Measurements from ENCODE around the gene SLC17A7.
"Not testable (repeated sequence)": the region's sequence is repeated elsewhere in the genome, so short reads cannot be mapped to it uniquely, and the experiment has no call there.

Gene SLC17A7

DNA sequence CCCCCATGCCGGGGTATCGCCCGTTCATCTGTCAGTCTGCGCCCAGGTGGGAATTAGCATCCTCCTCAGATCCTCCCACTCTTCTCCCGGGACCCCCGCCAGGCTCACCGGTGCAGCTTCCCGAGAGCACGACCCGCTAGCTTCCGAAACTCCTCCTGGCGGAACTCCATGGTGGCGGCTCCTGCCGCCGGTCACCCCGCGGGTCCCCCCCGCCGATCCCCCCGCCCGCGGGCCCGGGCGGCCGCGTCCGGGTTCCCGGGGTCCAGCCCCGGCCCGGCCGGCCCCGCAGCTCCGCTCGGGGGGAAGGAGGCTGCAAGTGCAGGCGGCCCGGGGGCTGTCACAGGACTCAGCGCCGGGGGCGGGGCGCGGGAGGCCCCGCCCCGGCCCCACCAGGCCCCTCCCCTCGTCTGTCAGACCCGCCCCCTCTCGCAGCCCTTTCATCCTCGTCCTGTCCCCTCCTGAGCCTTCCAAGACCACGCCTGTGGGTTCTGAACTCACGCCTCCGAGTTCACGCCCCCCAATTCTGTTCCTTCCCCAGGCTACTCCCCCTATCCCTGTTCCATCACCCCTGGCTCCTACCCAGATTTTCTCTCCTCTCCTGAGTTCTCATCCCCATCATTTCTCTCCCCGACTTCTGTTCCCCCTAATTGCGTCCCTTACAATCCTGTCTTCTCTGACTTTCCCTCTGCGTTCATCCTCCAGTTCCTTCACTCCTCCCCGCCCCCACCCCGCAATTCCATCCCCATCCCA is at the start of gene SLC17A7:
Gene SLC17A7 (minus strand): TSS at position 318 of the 750 bp plus-strand sequence. CDS start 148 bp downstream, at position 170.
- no peak for DNase-seq (ENCODE audit: low read depth, low spot score)

DNA sequence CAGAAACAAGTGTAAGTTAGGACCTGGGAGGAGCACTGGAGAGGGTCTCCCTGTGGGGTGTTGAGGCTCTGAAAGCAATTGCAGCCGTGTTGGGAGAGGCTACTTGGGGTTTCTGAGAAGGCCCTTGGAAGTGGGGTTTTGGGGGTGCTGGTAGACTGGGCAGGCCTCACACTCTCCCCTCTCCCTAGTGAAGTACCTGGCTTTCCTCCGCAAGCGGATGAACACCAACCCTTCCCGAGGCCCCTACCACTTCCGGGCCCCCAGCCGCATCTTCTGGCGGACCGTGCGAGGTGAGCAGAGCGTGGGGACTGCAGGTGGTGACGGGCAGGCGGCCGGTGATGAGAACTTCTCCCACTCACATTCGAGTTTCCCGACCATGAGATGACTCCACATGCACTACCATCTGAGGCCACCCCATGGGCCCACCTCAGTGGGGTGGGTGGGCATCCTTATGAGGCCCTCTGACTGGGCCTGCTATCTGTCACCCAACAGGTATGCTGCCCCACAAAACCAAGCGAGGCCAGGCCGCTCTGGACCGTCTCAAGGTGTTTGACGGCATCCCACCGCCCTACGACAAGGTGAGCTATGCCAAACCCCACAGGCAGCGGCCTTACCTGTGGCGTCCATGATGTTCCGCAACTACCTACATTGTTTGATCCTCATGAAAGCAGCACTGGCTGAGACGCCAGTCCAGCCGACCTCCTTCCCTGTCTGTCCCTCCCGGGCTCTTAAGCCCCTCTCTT is 49.1 kb upstream of the SLC17A7 start:
- no peak for DNase-seq (ENCODE audit: low read depth, low spot score)

DNA sequence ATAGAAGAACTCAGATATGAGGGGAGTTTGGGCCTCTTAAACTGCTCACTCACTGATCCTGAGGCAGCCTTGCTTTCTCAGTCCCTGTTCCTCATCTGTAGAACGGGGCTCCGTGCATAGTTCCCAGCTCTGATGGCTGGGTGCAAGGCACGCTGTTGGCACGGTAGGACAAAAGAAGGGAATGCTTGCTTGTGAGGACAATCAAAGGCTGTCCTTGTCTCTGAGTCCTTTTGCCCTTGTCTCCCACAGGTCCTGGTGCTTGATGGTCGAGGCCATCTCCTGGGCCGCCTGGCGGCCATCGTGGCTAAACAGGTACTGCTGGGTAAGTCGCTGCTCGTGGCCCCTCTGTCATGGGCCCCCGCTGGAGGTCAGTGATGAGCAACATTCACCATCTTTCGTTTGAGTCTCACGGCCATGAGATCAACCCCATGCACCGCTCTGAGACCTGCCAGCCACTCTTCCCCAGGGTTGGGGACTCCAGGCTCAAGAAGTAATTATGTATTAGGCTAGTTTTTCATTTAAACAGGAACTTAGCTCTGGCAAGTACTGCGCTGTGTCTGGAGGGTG is 48.4 kb upstream of the SLC17A7 start:
- DNase-seq (ENCODE audit: low read depth, low spot score), result no peak

DNA sequence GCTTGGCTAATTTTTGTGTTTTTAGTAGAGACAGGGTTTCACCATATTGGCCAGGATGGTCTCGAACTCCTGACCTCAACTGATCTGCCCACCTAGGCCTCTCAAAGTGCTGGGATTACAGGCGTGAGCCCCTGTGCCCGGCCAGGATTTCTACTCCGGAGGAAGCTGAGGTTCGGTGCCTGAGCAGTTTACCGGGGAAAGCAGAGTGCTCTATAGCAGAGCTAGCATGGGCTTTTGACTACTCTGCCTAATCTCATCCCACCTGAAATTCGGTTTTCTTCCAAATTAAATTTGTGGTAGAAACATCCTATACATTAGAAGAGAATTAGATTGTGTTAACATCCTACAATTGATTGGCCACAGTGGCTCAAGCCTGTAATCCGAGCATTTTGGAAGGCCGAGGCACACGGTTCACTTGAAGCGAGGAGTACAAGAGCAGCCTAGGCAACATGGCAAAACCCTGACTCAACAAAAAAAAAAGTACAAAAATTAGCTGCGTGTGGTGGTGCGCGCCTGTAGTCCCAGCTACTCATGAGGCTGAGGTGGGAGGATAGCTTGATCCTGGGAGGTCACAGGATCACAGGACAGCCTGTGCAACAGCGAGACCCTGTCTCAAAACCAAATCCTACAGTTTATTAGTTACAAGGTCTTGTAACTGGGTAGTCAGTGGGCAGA is 47.7 kb upstream of the SLC17A7 start:
- no peak for DNase-seq (ENCODE audit: low read depth, low spot score)

DNA sequence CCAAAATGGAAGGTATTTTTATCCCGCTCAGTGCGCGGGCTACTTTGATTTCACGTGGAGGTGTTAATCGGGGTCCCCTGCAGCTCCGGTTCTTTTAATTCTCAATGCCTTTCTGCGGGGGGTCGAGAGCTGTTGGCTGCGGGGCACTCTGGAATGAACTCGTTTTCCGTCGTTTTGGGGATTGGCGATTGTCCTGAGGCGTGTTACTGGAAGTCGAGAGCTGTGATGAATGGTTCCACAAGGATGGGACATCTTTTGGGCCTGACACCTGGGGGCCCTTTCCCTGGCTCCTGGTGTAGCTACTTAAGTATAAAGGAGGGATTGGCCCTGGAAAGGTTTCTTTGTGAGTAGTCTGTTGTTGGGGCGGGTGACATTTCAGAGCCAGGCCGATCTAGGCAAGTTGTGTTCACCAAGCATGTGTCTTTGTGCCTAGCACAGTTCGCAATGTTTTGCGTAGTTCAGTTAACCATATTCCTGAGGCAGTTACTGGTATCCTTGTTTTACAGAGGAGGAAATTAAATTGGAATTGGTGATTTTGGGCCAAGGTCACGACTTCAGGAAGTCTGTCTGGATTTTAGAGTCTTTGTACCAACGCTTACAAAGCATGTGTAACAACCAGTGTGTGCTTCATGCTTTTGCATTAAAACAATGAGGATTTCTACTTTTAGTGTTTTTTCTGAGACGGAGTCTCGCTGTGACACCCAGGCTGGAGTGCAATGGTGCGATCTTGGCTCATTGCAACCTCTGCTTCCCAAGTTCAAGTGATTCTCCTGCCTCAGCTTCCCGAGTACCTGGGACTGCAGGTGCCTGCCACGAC is 46.9 kb upstream of the SLC17A7 start:
- DNase-seq (ENCODE audit: low read depth, low spot score), result no peak

DNA sequence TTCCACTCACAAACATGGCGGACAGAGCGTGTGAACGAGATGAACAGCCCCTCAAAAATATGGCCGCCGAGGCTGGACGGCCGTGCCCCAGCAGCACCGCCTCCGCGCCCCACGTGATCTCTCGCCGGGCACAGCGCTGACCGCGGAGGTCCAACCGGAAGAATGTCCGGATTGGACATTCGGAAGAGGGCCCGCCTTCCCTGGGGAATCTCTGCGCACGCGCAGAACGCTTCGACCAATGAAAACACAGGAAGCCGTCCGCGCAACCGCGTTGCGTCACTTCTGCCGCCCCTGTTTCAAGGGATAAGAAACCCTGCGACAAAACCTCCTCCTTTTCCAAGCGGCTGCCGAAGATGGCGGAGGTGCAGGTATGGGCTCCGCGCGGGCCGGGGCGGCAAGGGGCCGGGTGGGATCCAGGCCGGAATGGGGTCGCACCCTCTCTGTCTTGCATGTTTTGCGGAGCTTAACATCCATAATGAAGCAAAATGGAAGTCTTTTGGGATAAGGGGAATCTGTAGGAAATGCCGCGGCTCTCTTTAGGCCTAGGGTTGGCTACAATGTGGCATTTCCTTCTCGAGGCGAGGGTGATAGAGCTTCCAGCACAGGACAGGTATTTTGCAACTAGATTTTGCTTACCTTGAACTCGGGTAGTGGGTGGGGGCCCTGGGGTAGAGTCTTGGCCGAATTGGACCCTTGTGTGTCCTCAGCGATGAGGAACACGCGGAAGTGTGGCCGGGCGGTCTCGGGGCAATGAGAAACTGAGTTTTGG is 46.1 kb upstream of the SLC17A7 start, which contains the start of gene RPL13A:
Gene RPL13A (plus strand): TSS at position 332 of the 769 bp plus-strand sequence. CDS start 22 bp downstream, at position 354.
- peak; percentile 93 for DNase-seq (ENCODE audit: low read depth, low spot score)

DNA sequence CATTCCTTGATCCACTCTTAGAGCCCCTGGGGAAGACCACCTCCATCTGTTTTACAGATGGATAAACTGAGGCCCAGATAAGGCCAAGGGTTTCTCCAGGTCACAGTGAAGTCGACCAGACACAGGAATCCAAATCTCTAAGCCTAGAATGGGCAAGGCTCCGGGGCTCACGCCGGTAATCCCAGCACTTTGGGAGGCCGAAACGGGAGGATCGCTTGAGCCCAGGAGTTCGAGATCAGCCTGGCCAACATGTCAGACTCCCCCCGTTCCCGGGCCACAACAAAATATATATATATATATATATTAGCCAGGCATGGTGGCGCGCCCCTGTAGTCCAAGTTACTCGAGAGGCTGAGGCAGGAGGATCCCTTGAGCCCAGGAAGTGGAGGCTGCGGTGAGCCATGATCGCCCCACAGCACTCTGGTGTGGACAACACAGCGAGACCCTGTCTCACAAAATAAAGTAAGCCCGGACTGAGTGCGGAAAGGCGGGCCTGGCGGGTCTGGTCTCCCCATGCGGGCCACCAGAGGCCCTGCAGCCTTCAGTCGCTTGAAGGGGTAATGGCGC is 45.5 kb upstream of the SLC17A7 start:
- no peak for DNase-seq (ENCODE audit: low read depth, low spot score)

DNA sequence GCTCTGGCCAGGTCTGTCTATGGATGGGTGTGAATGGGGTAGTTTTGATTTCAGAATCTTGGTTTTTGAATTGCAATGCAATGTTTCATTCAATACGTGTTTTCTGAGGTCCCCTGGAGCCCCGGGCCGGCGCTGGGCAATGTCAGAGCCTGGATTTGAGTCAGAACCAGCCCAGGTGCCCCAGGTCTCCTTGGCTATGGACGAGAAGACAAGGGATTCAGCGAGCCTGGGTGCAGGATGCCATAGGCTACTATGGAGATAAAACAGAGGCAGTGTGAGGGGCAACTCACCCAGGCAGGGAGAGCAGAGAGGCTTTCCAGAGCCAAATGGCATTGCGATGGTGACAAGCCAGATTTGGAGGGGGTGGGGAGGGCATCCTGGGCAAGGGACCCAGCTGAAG is 44.9 kb upstream of the SLC17A7 start:
- no peak for DNase-seq (ENCODE audit: low read depth, low spot score)

DNA sequence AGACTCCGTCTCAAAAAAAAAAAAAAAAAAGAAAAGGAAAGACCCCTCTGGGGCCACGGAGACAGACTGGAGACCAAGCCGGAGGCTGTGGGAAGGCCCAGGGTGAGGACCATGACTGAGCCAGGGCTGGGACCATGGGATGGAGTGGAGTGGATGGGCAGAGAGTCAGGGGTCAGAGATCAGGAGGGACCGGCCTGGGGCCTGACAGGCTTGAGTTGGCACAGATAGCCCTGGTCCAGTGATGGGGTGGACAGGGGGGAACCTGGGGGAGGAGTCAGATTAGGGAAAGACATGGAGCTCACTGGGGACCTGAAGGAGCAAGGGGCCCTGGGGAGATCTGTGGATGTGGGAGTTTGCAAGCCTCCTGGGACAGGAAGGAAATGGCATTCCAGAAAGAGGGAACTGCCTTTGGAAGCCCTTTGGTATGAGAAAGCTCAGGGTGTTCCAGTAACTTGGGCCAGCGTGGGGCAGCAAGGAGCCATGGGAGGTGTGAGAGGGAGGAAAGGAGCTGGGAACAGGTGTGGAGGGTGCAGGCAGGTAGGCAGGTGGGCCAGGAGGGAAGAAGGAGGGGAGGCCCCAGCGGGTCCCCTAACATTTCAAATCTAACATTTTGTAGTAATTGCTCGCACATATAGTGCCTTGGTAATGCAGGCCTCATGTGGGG is 39.8 kb upstream of the SLC17A7 start:
- no peak for DNase-seq (ENCODE audit: low read depth, low spot score)

DNA sequence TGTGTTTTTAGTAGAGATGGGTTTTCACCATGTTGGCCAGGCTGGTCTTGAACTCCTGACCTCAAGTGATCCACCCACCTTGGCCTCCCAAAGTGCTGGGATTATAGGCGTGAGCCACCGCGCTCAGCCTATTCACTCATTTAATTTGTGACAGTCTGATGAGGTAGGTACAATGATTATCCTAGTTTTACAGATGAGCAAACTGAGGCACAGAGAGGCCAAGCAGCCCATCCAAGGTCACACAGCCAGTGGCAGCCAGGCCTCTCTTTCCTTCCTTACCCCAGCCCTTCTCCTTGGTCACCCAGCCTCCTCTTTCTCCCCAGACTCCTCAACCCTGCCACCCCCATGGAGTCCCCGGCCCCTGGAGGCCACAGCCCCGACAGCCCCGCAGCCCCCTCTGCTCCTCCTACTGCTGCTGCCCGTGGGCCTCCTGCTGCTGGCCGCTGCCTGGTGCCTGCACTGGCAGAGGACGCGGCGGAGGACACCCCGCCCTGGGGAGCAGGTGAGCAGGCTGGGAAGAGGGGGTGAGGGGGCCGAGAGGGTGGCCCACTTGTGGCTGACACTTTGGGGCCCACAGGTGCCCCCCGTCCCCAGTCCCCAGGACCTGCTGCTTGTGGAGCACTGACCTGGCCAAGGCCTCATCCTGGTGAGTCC is 38.8 kb upstream of the SLC17A7 start:
- DNase-seq (ENCODE audit: low read depth, low spot score), result no peak

DNA sequence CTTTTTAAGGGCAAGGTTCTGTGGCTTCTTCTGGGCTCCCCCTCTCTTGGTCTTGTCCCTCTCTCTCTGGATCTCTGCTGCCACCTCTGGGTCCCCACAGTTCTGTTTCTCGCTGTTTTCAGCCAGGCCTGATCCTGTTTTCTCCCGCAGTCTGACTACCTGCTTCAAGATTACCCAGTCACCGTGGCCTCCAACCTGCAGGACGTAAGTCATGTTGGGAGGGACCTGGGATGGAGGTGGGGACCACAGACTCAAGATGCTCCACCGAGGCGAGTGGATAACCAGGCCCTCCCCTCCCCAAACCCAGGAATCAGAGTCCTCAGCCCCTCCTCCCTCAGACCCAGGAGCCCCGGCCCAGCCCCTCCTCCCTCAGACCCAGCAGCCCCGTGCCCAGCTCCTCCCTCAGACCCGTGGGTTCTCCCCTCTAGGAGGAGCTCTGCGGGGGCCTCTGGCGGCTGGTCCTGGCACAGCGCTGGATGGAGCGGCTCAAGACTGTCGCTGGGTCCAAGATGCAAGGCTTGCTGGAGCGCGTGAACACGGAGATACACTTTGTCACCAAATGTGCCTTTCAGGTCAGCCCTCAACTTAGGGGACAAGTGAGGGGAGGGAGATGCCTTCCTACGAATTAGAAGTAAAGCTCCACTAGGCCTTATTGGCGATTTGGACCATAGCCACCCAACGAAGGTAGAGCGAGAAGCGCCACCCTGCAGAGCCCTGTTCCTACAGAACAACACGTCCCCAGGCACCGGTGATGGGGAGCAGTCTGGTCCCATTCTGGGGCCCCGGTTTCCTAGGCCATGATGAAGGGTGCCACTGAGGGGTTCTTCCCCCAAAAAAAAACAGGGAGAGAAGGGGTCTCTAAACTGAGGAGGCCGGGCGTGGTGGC is 34.9 kb upstream of the SLC17A7 start:
- DNase-seq (ENCODE audit: low read depth, low spot score), result no peak

DNA sequence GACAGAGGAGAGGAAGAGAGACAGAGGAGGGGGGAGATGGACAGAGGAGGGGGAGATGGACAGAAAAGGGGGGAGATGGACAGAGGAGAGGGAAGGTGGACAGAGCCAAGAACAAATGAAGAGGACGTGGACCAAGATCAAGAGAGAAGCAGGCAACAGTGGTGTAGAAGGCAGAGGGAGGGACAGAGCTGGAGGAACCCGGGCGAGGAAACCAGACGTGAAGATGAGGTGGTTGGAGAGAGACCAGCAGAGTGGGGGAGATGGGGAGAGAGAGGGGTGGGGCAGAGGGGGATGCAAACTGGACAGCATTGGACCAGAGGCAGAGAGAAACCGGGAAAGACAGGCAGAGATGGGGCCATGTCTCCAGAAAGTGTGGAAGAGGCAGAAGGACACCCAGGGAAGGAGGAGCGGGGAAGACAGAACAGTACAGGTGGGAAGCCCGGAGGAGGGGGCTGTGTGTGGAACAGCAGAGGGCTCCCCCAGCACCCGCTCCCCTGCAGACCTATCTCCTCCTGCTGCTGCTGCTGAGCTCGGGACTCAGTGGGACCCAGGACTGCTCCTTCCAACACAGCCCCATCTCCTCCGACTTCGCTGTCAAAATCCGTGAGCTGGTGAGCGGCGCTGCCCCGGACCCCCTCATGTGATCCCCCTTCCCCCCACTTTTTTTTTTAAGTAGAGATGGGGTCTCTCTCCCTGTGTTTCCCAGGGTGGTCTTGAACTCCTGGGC is 34.0 kb upstream of the SLC17A7 start:
- no peak for DNase-seq (ENCODE audit: low read depth, low spot score)

DNA sequence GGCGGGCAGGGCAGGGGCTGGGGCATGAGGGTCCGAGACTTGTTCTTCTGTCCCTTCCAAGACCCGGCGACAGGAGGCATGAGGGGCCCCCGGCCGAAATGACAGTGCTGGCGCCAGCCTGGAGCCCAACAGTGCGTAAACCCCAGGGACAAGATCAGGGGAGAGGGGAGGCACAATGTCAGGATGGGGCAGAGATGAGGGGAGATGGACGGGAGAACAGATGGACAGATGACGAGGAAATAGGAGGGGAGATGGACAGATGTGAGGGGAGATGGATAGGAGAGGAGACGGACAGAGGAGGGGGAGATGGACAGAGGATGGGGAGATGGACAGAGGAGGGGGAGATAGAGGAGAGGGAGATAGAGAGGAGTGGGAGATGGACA is 33.2 kb upstream of the SLC17A7 start:
- DNase-seq (ENCODE audit: low read depth, low spot score), result no peak

DNA sequence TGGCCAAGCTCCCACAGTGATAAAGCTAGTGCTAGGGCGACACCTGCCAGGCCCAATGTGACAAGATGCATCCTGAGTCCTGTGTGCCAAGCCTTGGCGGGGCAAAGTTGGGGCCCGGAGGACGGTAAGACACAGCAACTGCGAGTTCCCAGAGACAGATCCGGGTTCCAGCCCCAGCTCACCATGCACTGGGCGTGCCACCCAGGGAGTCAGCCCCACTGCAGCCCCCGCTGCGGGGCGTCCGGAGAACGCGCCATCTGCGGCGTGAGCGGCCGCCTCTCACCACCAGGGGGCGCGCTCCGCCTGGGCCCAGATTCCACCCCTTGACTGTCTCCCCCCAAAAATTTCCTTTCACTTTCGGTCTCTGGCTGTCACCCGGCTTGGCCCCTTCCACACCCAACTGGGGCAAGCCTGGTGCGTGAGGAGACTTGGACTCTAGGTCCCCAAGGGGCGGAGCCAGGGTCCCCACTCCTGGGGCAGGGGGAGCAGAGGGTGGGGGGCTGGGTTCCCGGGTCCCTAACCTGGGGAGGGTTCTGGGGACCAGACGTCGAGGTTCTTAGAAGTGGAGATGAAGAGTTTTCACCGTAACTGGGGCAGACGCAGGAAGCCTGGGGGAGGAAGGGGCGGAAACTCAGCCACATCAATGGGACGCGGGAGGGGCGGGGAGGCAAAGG is 32.7 kb upstream of the SLC17A7 start, which contains the start of gene FLT3LG:
Gene FLT3LG (plus strand): TSS at position 348 of the 674 bp plus-strand sequence. CDS start 425 bp downstream, outside the sequence.
- DNase-seq (ENCODE audit: low read depth, low spot score), result no peak

DNA sequence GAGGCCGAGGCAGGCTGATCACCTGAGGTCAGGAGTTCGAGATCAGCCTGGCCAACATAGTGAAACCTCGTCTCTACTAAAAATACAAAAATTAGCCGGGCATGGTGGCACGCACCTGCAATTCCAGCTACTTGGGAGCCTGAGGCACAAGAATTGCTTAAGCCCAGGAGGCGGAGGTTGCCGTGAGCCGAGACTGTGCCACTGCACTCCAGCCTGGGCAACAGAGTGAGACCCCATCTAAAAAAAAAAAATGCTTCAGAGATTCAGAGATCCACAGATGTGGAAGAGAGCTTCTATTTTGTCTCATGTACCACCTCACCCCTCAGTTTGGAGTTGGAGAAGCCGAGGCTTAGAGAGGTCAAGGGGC is 32.2 kb upstream of the SLC17A7 start:
- not testable (repeated sequence) for DNase-seq (ENCODE audit: low read depth, low spot score)

DNA sequence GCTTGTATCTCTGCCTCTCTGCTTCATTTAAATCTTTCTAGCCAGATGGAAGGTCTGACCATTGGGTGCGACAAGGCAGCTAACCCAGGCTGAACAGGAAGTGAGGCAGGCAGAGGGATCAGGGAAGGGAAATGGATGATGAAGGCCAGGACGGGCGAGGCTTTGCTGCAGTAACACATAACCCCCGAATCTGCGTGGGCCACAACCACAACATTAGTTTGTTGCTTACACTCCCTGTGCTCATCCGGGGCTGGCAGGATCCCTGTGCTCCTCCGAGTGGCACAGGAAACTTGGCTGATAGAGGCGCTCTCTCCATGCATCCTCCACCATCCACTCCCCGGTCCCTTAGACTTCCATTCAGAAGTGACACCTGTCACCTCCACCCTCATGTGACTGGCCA is 31.6 kb upstream of the SLC17A7 start:
- no peak for DNase-seq (ENCODE audit: low read depth, low spot score)

DNA sequence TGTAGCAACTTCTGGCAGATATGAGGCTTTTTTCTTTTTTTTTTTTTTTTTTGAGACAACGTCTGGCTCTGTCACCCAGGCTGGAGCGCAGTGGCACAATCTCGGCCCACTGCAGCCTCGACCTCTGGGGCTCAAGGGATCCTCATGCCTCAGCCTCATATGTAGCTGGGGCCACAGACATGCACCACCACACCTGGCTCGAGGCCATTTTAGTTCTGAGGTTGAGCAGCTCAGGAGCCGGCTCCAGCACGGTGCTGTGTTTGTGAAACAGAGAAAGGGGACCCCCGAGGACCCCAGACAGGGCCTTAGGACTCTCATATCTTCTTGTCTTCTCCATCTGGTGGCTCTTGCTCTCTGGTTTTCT is 29.3 kb upstream of the SLC17A7 start:
- DNase-seq (ENCODE audit: low read depth, low spot score), result no peak

Data from iPS DF 19.7 (cell line).